Stimulated activated CD8-positive, alpha-beta memory T cell treated with anti-CD3 and anti-CD28 coated beads, Interleukin-4, amount 100 ng/mL, for 1 hour (primary cell): ENCODE data around the gene SLC27A5.
"Not testable (repeated sequence)": the region's sequence is repeated elsewhere in the genome, so short reads cannot be mapped to it uniquely, and the experiment has no call there.

Experiments
- DNase-seq, 2 donors: peaks; one replicate each; pipeline ENCODE4 v3.0.0-alpha.2; 2020; ENCODE audit warnings: low read depth in 2 of 2, low spot score in 1 of 2

SLC27A5 gene

DNA sequence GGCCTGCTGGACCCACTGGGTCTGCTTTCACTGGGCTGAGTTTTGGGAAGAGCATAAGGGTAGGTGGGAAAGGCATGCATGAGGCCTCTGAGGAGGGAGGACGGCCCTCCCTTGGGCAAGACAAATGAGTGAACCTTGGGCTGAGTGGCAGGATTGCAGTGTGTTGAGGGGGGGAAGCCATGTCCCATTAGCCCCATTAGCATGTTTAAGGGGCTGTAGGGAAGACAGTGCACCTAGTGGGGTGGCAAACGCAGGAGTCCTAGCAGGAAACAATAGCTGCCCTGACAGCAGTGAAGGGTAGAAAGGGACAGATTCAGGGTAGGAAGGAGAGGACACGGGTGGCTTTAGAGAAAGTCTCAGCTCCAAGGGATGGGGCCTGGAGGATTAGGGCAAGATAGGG lies 10.9 kb upstream of the SLC27A5 start:
- DNase-seq = no peak

DNA sequence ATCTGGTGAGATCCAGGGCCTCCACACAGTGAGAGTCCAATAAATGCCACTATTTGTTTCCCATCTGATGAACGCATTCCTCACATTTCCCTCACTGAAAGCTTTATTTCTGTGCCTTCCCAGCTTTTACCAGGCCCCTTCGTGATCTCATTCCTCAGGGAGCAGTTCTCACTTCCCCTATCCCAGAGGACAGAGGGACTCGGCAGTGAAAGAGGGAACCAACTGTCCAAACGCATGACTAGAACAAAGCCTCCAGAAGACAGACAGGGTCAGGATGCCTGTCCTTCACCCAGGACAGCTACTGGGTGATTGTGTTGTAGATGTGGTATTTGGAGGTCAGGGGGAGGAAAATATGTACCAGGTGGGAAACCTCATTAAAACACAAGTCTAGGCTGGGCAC lies 9.9 kb upstream of the SLC27A5 start:
- DNase-seq = no peak

- DNase-seq = no peak
These were observed 8.4 kb upstream of the SLC27A5 start for GRCh38 chr19:58520257-58520599.

DNA sequence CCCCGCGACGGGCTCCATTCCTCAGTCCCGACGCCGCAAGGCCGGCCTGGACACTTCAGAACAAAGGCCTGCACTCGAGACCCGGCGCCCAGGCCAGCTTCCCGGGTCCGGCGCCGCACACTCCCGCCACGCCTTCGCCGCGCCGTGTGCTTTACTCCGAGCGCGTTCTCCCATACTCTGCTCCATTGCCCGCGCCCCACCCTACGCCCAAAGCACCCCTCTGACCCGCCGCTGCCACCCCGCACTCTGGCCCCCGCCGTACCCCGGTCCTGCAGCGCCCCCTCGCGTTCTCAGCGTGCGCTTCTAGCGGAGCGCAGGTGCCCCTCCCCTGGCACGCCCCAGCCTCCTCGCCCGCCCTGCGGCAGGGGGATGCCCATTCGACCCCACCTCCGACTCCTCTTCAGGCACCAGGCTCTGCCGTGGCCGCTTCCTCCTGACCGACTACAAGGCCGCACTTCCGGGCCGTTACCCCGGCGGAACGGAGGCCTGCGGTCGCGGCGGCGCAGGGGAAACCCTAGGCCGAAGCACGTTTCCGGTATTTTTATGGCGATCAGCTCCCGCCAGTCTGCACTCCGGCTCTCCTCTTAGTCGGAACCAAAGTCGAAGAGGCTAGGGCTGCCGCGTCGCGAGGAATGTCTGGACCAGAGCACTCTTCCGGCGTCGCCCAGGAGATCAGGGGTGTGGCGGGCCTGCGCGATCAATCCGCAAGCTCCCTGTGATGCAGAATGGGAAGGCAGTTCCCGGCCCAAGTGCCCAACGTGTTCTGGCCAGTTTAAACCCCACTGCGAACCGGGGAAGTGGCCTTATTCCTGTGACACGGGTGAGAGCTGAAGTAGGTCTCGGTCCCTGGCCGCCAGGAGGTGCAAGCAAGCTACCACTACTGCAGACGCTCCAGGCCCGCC lies 7.8 kb upstream of the SLC27A5 start, which contains the start of gene ZBTB45:
TSS of gene ZBTB45 (minus strand) at position 456 of the 902 bp plus-strand sequence. CDS start 2,137 bp downstream, outside the sequence.
- peak; percentile 69 to 74 for DNase-seq

GRCh38 chr19:58519087-58519354 lies 7.2 kb upstream of the SLC27A5 start:
- no peak for DNase-seq

- DNase-seq = no peak
These were observed 6.7 kb upstream of the SLC27A5 start for GRCh38 chr19:58518256-58519086.

DNA sequence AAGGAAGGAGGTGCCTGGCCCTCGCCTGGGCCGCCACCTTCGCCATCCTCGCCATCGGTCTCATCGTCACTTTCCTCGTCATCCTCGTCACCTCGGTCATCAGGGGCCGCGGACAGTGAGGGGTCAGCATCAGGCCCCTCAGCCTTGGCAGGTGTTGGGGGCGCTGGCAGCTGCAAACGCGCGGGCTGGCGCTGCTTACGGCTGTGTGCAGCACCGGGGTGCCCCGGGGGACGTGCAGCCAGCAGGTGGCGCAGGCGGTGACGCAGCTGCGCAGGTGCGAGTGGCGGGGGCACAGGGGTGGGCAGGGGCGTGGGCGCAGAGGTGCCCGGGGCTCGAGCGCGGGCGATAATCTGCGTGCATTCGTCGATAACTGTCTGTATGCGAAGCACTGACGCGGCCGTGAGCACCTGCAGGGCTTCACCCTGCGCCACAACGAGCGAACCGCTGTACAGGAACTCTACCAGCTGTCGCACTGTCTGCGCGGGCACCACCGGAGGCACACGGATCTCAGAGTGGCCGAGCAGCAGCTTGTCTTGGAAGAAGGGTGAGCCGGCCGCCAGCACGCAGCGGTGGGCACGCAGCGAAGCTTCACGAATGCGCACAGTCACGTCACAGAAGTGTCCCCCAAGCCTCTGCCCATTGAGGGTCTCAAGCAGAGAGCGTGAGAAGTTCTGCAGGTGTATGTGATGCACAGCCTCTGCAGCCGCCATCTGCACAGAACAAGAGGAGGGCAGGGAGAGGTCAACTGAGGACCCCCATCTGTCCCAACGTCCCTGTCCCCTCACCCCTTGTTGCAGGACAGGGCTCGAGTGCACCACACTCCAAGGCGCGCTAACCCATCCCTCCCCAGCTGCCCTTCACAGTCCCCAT lies 5.4 kb upstream of the SLC27A5 start:
- DNase-seq = no peak

DNA sequence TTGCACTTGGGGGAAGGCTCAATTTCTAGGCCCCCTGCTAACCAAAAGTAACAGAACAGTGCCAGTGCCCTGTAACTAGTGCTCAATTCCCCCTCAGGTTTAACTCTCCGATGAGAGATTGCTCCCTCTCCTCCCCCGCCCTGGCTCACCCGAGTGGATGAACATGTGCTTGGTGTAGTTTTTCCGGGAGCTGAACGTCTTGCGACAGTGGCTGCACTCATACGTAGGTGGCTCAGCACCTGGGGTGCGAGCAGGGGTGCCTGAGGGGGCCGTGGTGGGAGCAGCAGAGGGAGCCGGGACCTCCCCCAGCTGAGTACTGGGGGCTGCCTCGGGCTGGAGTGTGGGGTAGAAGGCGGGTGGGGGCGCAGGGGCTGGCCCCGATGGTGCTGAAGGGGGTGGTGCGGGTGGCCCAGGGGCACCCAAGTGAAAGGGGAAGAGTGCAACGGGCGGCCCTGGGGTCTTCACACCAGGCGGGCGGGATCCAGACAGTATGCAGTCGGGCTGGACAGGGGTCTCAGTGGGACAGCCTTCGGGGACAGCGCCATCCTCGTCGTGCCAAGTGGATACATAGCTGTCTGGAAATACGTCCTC lies 4.5 kb upstream of the SLC27A5 start:
- no peak for DNase-seq

DNA sequence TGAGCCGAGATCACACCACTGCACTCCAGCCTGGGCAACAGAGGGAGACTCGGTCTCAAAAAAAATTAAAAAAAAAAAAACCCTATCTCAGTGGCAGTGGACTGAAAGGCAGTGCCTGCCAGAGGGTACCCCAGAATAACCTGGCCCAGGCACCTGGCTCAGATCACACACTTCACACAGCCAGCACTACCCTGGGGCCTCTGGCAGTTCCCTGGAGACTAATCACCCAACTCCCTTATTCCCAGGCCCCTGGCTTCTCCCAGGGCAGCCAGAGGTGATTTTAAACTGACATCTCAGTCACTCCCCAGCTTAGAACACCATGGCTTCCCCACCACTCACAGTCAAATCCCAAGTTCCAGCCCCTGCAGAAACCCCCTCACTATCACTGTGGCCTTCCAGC lies 3.5 kb upstream of the SLC27A5 start:
- DNase-seq = no peak

DNA sequence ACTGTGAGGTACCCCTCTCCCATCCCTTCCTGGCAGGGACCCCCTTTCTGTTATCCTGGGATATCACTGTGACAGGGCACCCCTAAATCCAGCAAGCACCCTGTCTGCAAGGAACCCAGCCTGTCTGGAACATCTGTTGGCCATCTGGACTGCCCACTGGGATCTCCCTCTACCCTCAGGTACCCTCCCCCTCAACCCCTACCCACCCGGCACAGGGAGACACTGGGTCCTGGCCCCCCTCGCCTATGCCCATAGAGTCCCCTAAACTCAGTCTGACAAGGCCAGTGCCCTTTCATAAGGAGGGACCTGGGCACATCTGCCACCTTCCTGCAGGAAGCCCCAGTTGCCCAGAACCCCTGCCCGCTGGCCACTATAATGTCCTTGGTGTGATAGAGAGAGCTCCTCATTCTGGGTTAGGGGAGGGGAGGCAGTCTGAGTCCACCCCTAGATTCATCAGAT lies 2.8 kb upstream of the SLC27A5 start:
- DNase-seq = no peak

GRCh38 chr19:58513694-58514563 lies 2.1 kb upstream of the SLC27A5 start:
- DNase-seq = peak; percentile 85 to 87

DNA sequence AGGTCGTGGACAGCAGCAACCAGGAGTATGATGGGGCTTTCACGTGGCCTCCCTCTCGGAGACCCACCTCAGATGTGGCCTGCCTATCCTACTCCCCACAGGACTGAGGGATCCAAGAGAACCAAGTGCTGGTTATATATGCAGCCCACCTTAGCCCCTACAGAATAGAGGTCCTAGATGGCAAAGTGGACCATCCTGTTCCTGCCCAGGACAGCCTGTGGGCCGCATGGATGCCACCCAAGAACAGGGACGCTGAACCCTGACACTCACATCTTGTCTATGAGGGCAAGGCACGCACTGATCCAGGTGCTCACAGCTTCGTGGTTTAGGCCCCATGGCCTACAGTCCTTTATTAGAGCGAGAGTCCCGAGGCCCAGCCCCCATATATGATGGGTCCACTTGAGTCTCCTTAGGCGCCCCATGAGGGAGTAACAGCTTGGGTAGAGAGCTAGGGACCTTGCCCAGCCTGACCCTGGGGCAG lies 1.5 kb upstream of the SLC27A5 start:
- no peak for DNase-seq

GRCh38 chr19:58510084-58510862 lies 1.5 kb downstream of the SLC27A5 start:
- DNase-seq = no peak

DNA sequence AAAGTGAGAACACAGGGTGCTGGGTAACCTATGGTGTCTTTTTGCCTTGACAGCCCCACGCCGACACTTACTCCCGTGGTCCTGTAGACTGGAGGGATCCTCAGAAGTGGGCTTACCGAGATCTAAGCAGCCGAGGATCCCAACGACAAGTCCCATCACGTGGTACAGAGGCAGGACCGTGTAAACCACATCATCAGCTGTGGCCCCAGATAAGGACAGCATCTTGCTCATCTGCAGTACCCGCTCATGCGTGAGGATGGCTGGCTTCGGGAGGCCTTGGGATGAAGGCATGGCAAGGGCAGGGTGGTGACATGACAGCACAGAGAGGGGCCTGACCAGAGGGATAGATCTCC lies 2.1 kb downstream of the SLC27A5 start:
- no peak for DNase-seq

GRCh38 chr19:58507602-58508223 lies 4.1 kb downstream of the SLC27A5 start:
- not testable (repeated sequence) for DNase-seq

- no peak for DNase-seq
These were observed 11.6 kb downstream of the SLC27A5 start for GRCh38 chr19:58500242-58500641.

DNA sequence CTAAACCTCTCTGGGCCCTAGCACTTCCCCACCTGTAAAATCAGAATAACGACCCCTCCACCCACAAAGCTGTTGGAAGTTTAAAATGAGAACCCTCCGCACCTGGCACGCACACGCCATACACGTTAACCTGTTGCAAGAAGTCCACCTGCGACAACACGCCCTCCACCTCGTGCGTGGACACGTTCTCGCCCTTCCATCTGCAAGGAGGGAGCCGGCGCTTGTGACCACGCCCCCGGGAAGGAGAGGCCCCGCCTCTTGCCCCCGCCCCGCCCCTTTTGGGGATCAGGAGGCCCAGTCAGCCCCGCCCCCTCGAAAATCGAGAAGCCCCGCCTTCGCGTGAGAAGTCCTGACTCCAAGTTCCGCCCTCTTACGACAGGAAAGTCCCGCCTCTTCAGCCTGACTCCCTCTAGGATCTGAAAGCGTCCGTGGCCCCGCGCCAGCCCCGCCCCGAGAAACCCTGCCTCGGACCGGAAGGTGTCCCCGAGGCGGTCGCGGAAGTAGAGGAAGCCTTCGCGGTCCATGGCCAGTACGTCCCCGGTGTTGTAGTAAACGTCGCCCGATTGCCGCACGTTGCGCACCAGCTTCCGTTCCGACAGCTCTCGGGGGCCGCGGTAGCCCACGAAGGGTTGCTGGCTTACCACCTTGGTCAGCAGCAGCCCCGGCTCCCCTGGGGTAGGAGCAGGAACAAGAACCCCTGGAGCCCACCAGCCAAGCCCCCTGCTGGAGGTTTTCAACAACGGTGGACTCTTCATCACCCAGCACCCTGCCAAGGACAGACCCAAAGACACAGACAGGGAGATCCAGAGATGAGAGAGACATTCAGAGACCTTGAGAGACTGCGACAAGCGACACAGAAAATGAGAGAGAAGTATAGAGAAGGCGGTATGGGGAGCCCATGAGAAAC lies 12.5 kb downstream of the SLC27A5 start:
- peak; percentile 88 to 90 for DNase-seq
